SH-SY5Y (cell line): Measurements from ENCODE around the gene MEP1B.
A peak's percentile ranks its signal among the peaks of the same experiment; 100 is the strongest.

Experiments
- GATA2 ChIP-seq: IDR thresholded peaks from 2 replicates; pipeline ENCODE4 v1.6.1; 2011; ENCODE audit warnings: mild to moderate bottlenecking, low read depth, low read length
- GATA3 ChIP-seq: IDR thresholded peaks from 2 replicates; pipeline ENCODE4 v1.6.1; 2011; ENCODE audit warnings: low read depth, mild to moderate bottlenecking, low read length, moderate library complexity

The MEP1B gene

GRCh38 chr18:32244881-32245280, 55.0 kb downstream of the MEP1B start:
- peak; percentile 88 for TF ChIP-seq GATA2
- TF ChIP-seq GATA3 = peak; percentile 66

GRCh38 chr18:32249147-32249929, 59.5 kb downstream of the MEP1B start:
- TF ChIP-seq GATA2 = no peak
- no peak for TF ChIP-seq GATA3

GRCh38 chr18:32251466-32251865, 61.6 kb downstream of the MEP1B start:
- TF ChIP-seq GATA2 (no peak), GATA3 (no peak)

GRCh38 chr18:32252141-32252860, 62.5 kb downstream of the MEP1B start:
- no peak for TF ChIP-seq GATA3
- no peak for TF ChIP-seq GATA2

- no peak for TF ChIP-seq GATA3
- TF ChIP-seq GATA2 = no peak
Observed at GRCh38 chr18:32255570-32255969, 65.7 kb downstream of the MEP1B start.

- TF ChIP-seq GATA2 (no peak), GATA3 (no peak)
Observed at GRCh38 chr18:32257084-32257785, 67.4 kb downstream of the MEP1B start.

- TF ChIP-seq GATA2 (no peak), GATA3 (no peak)
Observed at GRCh38 chr18:32258148-32258547, 68.3 kb downstream of the MEP1B start.

GRCh38 chr18:32258558-32259204, 68.8 kb downstream of the MEP1B start:
- TF ChIP-seq GATA2 (no peak), GATA3 (no peak)

- TF ChIP-seq GATA3 (no peak), GATA2 (no peak)
Observed at GRCh38 chr18:32259553-32259952, 69.7 kb downstream of the MEP1B start.

- TF ChIP-seq GATA3 (no peak), GATA2 (no peak)
Observed at GRCh38 chr18:32261003-32261402, 71.2 kb downstream of the MEP1B start.

GRCh38 chr18:32262092-32262491, 72.3 kb downstream of the MEP1B start:
- TF ChIP-seq GATA2 (no peak), GATA3 (no peak)

- TF ChIP-seq GATA3 (no peak), GATA2 (no peak)
Observed at GRCh38 chr18:32264401-32264800, 74.6 kb downstream of the MEP1B start.

- TF ChIP-seq GATA3 (no peak), GATA2 (no peak)
Observed at GRCh38 chr18:32267463-32267862, 77.6 kb downstream of the MEP1B start.
